ENCODE measurements around the gene RRP1B.

DNA sequence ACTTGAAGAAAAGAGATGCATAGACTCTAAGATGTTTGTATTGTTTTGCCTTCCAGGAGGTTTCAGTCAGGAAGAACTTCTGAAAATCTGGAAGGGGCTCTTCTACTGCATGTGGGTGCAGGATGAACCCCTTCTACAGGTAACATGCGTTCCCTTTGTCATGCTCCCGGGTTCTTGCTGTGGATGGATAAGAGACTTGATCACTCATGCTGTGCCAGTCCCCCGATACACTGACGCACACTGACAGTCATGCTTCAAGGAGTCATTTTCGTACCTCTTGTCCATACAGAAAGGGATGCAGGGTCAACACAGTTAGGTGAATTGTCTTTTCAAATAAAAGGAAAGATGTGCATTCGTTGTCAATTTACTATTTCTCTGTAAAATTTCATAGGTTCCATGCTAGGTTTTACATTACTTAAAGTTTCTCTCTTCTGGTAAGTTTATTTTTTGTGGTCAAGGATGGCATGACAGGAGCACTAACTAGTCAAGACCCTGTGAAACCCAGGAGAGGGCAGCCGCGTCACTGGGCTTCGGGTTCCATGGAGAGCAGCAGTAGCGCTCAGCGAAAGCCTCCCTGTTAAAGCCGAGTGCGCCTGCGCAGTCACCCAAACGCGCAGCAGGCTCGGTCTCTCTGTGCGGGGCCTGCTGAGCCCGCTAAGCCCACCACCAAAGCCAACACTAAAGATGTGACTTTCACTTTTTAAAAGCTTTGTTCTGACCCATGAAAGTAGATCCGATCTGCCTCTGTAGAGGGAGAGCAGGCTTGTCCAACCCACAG is 10.7 kb downstream of the RRP1B start:
- TF ChIP-seq, protein P1, sequence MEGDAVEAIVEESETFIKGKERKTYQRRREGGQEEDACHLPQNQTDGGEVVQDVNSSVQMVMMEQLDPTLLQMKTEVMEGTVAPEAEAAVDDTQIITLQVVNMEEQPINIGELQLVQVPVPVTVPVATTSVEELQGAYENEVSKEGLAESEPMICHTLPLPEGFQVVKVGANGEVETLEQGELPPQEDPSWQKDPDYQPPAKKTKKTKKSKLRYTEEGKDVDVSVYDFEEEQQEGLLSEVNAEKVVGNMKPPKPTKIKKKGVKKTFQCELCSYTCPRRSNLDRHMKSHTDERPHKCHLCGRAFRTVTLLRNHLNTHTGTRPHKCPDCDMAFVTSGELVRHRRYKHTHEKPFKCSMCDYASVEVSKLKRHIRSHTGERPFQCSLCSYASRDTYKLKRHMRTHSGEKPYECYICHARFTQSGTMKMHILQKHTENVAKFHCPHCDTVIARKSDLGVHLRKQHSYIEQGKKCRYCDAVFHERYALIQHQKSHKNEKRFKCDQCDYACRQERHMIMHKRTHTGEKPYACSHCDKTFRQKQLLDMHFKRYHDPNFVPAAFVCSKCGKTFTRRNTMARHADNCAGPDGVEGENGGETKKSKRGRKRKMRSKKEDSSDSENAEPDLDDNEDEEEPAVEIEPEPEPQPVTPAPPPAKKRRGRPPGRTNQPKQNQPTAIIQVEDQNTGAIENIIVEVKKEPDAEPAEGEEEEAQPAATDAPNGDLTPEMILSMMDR (IDR thresholded peaks at IDR 0.05; ENCODE audit: low read length) = no peak
- no peak for TF ChIP-seq EZH2phosphoT487 (IDR thresholded peaks at IDR 0.05; ENCODE audit: low read length)
